ENCODE results near the gene KCNQ4.

Gene KCNQ4

GRCh38 chr1:40788561-40789341 is 5.2 kb downstream of the KCNQ4 start:
- Histone ChIP-seq H3K9ac (ENCODE audit: low read depth, low read length) (no peak overlapping the region), H3K27ac (ENCODE audit: low read depth, low read length) (no peak overlapping the region), H3K27me3 (ENCODE audit: control insufficient read depth, insufficient read depth, low read length) (peaks cover 13% of the 10 kb centered on the region), H3K9me3 (ENCODE audit: control insufficient read depth, insufficient read depth, low read length) (no peaks in the 10 kb centered on the region), H3K4me3 (ENCODE audit: low read depth, low read length) (no peak overlapping the region), H3K4me1 (ENCODE audit: control insufficient read depth, insufficient read depth, low read length) (no peaks in the 10 kb centered on the region; the same call in 1 of the 2 replicates), H3K36me3 (ENCODE audit: control insufficient read depth, insufficient read depth, low read length) (no peaks in the 10 kb centered on the region)

GRCh38 chr1:40789342-40789598 is 5.7 kb downstream of the KCNQ4 start:
- Histone ChIP-seq H3K27me3 (ENCODE audit: control insufficient read depth, insufficient read depth, low read length) (peaks cover 11% of the 10 kb centered on the region), H3K27ac (ENCODE audit: low read depth, low read length) (no peak overlapping the region), H3K4me1 (ENCODE audit: control insufficient read depth, insufficient read depth, low read length) (no peaks in the 10 kb centered on the region; the same call in 1 of the 2 replicates), H3K9me3 (ENCODE audit: control insufficient read depth, insufficient read depth, low read length) (no peaks in the 10 kb centered on the region), H3K9ac (ENCODE audit: low read depth, low read length) (no peak overlapping the region), H3K4me3 (ENCODE audit: low read depth, low read length) (no peak overlapping the region), H3K36me3 (ENCODE audit: control insufficient read depth, insufficient read depth, low read length) (no peaks in the 10 kb centered on the region)

GRCh38 chr1:40789661-40790430 is 6.3 kb downstream of the KCNQ4 start:
- H3K4me1 ChIP-seq (ENCODE audit: control insufficient read depth, insufficient read depth, low read length) = no peaks in the 10 kb centered on the region
- H3K4me3 ChIP-seq (ENCODE audit: low read depth, low read length) = no peak overlapping the region
- no peak overlapping the region for H3K27ac ChIP-seq (ENCODE audit: low read depth, low read length)
- no peaks in the 10 kb centered on the region for H3K36me3 ChIP-seq (ENCODE audit: control insufficient read depth, insufficient read depth, low read length)
- no peak overlapping the region for H3K9ac ChIP-seq (ENCODE audit: low read depth, low read length)
- H3K9me3 ChIP-seq (ENCODE audit: control insufficient read depth, insufficient read depth, low read length) = no peaks in the 10 kb centered on the region
- peaks cover 6% of the 10 kb centered on the region for H3K27me3 ChIP-seq (ENCODE audit: control insufficient read depth, insufficient read depth, low read length)

- Histone ChIP-seq H3K9me3 (ENCODE audit: control insufficient read depth, insufficient read depth, low read length) (no peaks in the 10 kb centered on the region), H3K36me3 (ENCODE audit: control insufficient read depth, insufficient read depth, low read length) (no peaks in the 10 kb centered on the region), H3K27me3 (ENCODE audit: control insufficient read depth, insufficient read depth, low read length) (no peaks in the 10 kb centered on the region), H3K27ac (ENCODE audit: low read depth, low read length) (no peak overlapping the region), H3K9ac (ENCODE audit: low read depth, low read length) (no peak overlapping the region), H3K4me1 (ENCODE audit: control insufficient read depth, insufficient read depth, low read length) (no peaks in the 10 kb centered on the region), H3K4me3 (ENCODE audit: low read depth, low read length) (no peak overlapping the region)
Measured at GRCh38 chr1:40792036-40792435, 8.4 kb downstream of the KCNQ4 start.

- Histone ChIP-seq H3K4me1 (ENCODE audit: control insufficient read depth, insufficient read depth, low read length) (no peaks in the 10 kb centered on the region), H3K36me3 (ENCODE audit: control insufficient read depth, insufficient read depth, low read length) (no peaks in the 10 kb centered on the region), H3K27me3 (ENCODE audit: control insufficient read depth, insufficient read depth, low read length) (no peaks in the 10 kb centered on the region), H3K9me3 (ENCODE audit: control insufficient read depth, insufficient read depth, low read length) (no peaks in the 10 kb centered on the region), H3K27ac (ENCODE audit: low read depth, low read length) (no peak overlapping the region), H3K9ac (ENCODE audit: low read depth, low read length) (no peak overlapping the region), H3K4me3 (ENCODE audit: low read depth, low read length) (no peak overlapping the region)
Measured at GRCh38 chr1:40793617-40794016, 10.0 kb downstream of the KCNQ4 start.

- Histone ChIP-seq H3K4me1 (ENCODE audit: control insufficient read depth, insufficient read depth, low read length) (no peaks in the 10 kb centered on the region; the same call in 1 of the 2 replicates), H3K9ac (ENCODE audit: low read depth, low read length) (no peak overlapping the region), H3K27ac (ENCODE audit: low read depth, low read length) (no peak overlapping the region), H3K9me3 (ENCODE audit: control insufficient read depth, insufficient read depth, low read length) (no peaks in the 10 kb centered on the region), H3K36me3 (ENCODE audit: control insufficient read depth, insufficient read depth, low read length) (no peaks in the 10 kb centered on the region), H3K27me3 (ENCODE audit: control insufficient read depth, insufficient read depth, low read length) (no peaks in the 10 kb centered on the region), H3K4me3 (ENCODE audit: low read depth, low read length) (no peak overlapping the region)
Measured at GRCh38 chr1:40794048-40794447, 10.5 kb downstream of the KCNQ4 start.

- Histone ChIP-seq H3K4me1 (ENCODE audit: control insufficient read depth, insufficient read depth, low read length) (no peaks in the 10 kb centered on the region; the same call in 1 of the 2 replicates), H3K4me3 (ENCODE audit: low read depth, low read length) (no peak overlapping the region), H3K9me3 (ENCODE audit: control insufficient read depth, insufficient read depth, low read length) (no peaks in the 10 kb centered on the region), H3K36me3 (ENCODE audit: control insufficient read depth, insufficient read depth, low read length) (no peaks in the 10 kb centered on the region), H3K27me3 (ENCODE audit: control insufficient read depth, insufficient read depth, low read length) (no peaks in the 10 kb centered on the region), H3K27ac (ENCODE audit: low read depth, low read length) (no peak overlapping the region), H3K9ac (ENCODE audit: low read depth, low read length) (no peak overlapping the region)
Measured at GRCh38 chr1:40794974-40795715, 11.6 kb downstream of the KCNQ4 start.

GRCh38 chr1:40795811-40796586 is 12.4 kb downstream of the KCNQ4 start:
- H3K4me3 ChIP-seq (ENCODE audit: low read depth, low read length) = no peak overlapping the region
- H3K9me3 ChIP-seq (ENCODE audit: control insufficient read depth, insufficient read depth, low read length) = no peaks in the 10 kb centered on the region
- H3K36me3 ChIP-seq (ENCODE audit: control insufficient read depth, insufficient read depth, low read length) = no peaks in the 10 kb centered on the region
- no peak overlapping the region for H3K9ac ChIP-seq (ENCODE audit: low read depth, low read length)
- peaks cover 3% of the 10 kb centered on the region; the same call in 1 of the 2 replicates for H3K4me1 ChIP-seq (ENCODE audit: control insufficient read depth, insufficient read depth, low read length)
- H3K27ac ChIP-seq (ENCODE audit: low read depth, low read length) = no peak overlapping the region
- peaks cover 8% of the 10 kb centered on the region for H3K27me3 ChIP-seq (ENCODE audit: control insufficient read depth, insufficient read depth, low read length)

- H3K36me3 ChIP-seq (ENCODE audit: control insufficient read depth, insufficient read depth, low read length) = no peaks in the 10 kb centered on the region
- H3K27ac ChIP-seq (ENCODE audit: low read depth, low read length) = no peak overlapping the region
- no peak overlapping the region for H3K9ac ChIP-seq (ENCODE audit: low read depth, low read length)
- peaks cover 12% of the 10 kb centered on the region for H3K4me1 ChIP-seq (ENCODE audit: control insufficient read depth, insufficient read depth, low read length)
- H3K9me3 ChIP-seq (ENCODE audit: control insufficient read depth, insufficient read depth, low read length) = no peaks in the 10 kb centered on the region
- H3K27me3 ChIP-seq (ENCODE audit: control insufficient read depth, insufficient read depth, low read length) = peaks cover 18% of the 10 kb centered on the region
- no peak overlapping the region for H3K4me3 ChIP-seq (ENCODE audit: low read depth, low read length)
Measured at GRCh38 chr1:40796939-40797667, 13.5 kb downstream of the KCNQ4 start.

- Histone ChIP-seq H3K4me1 (ENCODE audit: control insufficient read depth, insufficient read depth, low read length) (peaks cover 14% of the 10 kb centered on the region), H3K36me3 (ENCODE audit: control insufficient read depth, insufficient read depth, low read length) (no peaks in the 10 kb centered on the region), H3K27me3 (ENCODE audit: control insufficient read depth, insufficient read depth, low read length) (peaks cover 18% of the 10 kb centered on the region), H3K9ac (ENCODE audit: low read depth, low read length) (no peak overlapping the region), H3K9me3 (ENCODE audit: control insufficient read depth, insufficient read depth, low read length) (no peaks in the 10 kb centered on the region), H3K4me3 (ENCODE audit: low read depth, low read length) (no peak overlapping the region), H3K27ac (ENCODE audit: low read depth, low read length) (no peak overlapping the region)
Measured at GRCh38 chr1:40797668-40798010, 14.1 kb downstream of the KCNQ4 start.
